ENCODE data around the gene RALGPS2.

Gene RALGPS2

DNA sequence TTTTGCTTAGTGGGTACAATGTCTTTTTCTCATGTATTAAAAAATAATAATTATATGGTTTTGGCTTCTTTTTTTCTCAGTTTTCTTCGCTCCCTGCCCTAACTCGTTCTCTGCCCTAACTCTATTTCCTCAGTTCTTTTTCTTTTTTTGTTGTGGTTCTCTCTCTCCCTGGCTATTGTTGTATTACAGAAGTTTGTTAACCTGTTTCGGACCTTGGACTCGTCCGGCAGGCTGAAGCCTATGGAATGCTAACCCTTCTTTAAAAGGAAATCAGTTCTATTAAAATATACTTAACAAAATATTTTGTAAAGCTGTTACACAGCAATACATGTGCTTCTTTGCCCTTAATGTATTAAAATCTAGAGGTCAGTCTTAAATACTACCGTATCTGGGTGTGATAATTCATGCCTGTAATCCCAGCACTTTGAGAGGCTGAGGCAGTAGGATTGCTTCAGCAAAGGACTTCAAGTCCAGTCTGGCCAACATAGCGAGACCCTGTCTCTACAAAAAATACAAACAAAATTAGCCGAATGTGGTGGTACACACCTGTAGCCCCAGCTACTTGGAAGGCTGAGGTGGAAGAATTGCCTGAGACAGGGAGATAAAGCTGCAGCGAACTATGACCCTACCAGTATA, 81.7 kb downstream of the RALGPS2 start:
- Histone ChIP-seq H3K9me3 (ENCODE audit: severe bottlenecking) (no peaks in the 10 kb centered on the region), H3K36me3 (peaks cover 5% of the 10 kb centered on the region; the same call in 1 of the 2 replicates), H3K27ac (no peak overlapping the region), H3K27me3 (ENCODE audit: insufficient read depth, low read depth, severe bottlenecking) (no peaks in the 10 kb centered on the region), H3K4me3 (ENCODE audit: low read depth, low read length) (no peak overlapping the region)
- TF ChIP-seq, protein P1, sequence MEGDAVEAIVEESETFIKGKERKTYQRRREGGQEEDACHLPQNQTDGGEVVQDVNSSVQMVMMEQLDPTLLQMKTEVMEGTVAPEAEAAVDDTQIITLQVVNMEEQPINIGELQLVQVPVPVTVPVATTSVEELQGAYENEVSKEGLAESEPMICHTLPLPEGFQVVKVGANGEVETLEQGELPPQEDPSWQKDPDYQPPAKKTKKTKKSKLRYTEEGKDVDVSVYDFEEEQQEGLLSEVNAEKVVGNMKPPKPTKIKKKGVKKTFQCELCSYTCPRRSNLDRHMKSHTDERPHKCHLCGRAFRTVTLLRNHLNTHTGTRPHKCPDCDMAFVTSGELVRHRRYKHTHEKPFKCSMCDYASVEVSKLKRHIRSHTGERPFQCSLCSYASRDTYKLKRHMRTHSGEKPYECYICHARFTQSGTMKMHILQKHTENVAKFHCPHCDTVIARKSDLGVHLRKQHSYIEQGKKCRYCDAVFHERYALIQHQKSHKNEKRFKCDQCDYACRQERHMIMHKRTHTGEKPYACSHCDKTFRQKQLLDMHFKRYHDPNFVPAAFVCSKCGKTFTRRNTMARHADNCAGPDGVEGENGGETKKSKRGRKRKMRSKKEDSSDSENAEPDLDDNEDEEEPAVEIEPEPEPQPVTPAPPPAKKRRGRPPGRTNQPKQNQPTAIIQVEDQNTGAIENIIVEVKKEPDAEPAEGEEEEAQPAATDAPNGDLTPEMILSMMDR (IDR thresholded peaks at IDR 0.05; ENCODE audit: low read depth, low read length): no peak
- DNase-seq: no peak

DNA sequence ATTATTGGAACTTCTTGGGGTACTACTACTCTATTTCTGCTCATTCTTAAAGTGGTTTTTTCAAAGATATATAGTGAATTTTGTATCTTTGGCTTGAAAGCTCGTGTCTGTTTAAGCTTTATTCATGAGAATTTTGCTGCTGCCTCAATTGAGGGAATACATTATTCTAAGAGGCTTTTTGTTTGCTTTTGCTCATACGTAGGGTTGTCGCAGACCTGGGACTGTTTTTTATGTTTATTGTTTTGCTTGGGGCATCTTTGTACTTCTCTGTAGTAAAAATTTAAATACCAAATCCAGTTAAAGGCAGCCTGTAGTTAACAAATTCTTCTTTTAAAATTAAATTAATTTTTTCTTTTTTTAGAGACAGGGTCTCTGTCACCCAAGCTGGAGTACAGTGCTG, 83.5 kb downstream of the RALGPS2 start:
- no peaks in the 10 kb centered on the region for H3K9me3 ChIP-seq (ENCODE audit: severe bottlenecking)
- no peak overlapping the region for H3K4me3 ChIP-seq (ENCODE audit: low read depth, low read length)
- DNase-seq: no peak
- TF ChIP-seq, protein P1 (IDR thresholded peaks at IDR 0.05; ENCODE audit: low read depth, low read length): no peak
- H3K27ac ChIP-seq: no peak overlapping the region
- H3K27me3 ChIP-seq (ENCODE audit: insufficient read depth, low read depth, severe bottlenecking): no peaks in the 10 kb centered on the region
- peaks cover 5% of the 10 kb centered on the region; the same call in 1 of the 2 replicates for H3K36me3 ChIP-seq

DNA sequence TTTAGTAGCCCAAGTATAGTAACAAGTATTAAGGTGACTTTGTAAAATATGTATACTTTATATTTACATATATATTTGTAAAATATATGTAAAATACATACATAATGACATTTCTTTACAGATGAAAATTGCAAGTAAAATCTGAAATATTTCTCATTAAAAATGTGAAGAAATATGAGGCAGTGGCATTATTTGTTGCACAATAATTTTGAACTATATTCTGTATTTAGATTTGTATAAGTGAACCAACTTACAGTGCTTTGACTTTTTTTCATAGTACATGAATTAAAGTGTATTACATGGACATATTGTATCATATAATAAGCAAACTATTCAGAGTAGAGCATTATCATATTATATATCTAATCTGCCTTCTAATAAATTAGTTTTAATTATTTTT, 85.5 kb downstream of the RALGPS2 start:
- H3K36me3 ChIP-seq: peaks cover 10% of the 10 kb centered on the region; the same call in 1 of the 2 replicates
- H3K27ac ChIP-seq: no peak overlapping the region
- TF ChIP-seq, protein P1 (IDR thresholded peaks at IDR 0.05; ENCODE audit: low read depth, low read length): no peak
- H3K9me3 ChIP-seq (ENCODE audit: severe bottlenecking): no peaks in the 10 kb centered on the region
- no peaks in the 10 kb centered on the region for H3K27me3 ChIP-seq (ENCODE audit: insufficient read depth, low read depth, severe bottlenecking)
- H3K4me3 ChIP-seq (ENCODE audit: low read depth, low read length): no peak overlapping the region
- DNase-seq: no peak

DNA sequence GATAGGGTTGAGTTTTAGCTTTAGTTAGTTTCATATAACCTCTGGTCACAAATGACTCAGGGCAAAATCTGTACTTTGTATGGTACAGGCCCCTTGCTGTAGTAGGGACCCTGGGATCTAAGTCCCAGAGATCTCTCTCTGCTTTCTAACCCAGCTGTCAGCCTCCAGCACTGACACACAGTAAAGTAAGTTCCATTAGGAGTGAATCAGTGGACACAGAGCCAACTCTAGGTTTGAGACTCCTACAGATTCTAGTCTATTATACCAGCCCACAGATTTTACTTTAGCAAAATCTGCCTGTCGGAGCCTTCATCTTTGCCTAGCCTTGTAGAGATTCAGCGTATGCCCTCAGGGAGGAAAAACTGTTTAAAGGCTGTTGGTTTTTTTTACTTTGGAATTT, 93.4 kb downstream of the RALGPS2 start:
- no peak for DNase-seq
- Histone ChIP-seq H3K4me3 (ENCODE audit: low read depth, low read length) (no peak overlapping the region), H3K27me3 (ENCODE audit: insufficient read depth, low read depth, severe bottlenecking) (no peaks in the 10 kb centered on the region), H3K36me3 (peaks cover 5% of the 10 kb centered on the region; the same call in 1 of the 2 replicates), H3K9me3 (ENCODE audit: severe bottlenecking) (no peaks in the 10 kb centered on the region), H3K27ac (no peak overlapping the region)
- TF ChIP-seq, protein P1 (IDR thresholded peaks at IDR 0.05; ENCODE audit: low read depth, low read length): no peak

DNA sequence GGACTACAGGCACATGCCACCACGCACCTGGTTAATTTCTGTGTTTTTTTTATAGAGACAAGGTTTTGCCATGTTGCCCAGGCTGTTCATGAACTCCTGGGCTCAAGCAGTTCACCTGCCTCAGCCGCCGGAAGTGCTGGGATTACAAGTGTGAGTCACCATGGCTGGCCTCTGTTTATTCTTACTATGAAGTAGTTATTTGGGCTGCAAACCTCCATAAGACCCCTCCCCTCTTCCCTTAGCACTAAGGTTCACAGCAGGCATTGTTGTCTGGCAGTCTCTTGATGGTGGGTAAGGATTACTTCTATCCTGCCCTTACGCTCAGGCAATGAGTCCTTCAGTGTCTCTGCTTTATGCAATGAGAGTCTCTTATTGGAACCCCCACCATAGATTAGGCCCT, 94.1 kb downstream of the RALGPS2 start:
- DNase-seq: no peak
- H3K9me3 ChIP-seq (ENCODE audit: severe bottlenecking): no peaks in the 10 kb centered on the region
- peaks cover 5% of the 10 kb centered on the region; the same call in 1 of the 2 replicates for H3K36me3 ChIP-seq
- H3K27me3 ChIP-seq (ENCODE audit: insufficient read depth, low read depth, severe bottlenecking): no peaks in the 10 kb centered on the region
- TF ChIP-seq, protein P1 (IDR thresholded peaks at IDR 0.05; ENCODE audit: low read depth, low read length): no peak
- H3K27ac ChIP-seq: no peak overlapping the region
- no peak overlapping the region for H3K4me3 ChIP-seq (ENCODE audit: low read depth, low read length)

All from WERI-Rb-1 (cell line).